HG03432 (cell line): ENCODE results near the gene PXMP4.

Experiments
- ATAC-seq: cut with Tn5 transposase; IDR thresholded peaks from one replicate; pipeline ENCODE4 v1.9.1; 2021; ENCODE audit warnings: mild to moderate bottlenecking, moderate library complexity; ENCODE audit not compliant: unreplicated experiment

The PXMP4 gene

GRCh38 chr20:33670715-33671499, 49.2 kb downstream of the PXMP4 start:
- no peak for ATAC-seq

GRCh38 chr20:33669873-33670640, 50.1 kb downstream of the PXMP4 start:
- ATAC-seq = no peak

- ATAC-seq = no peak
Measured at GRCh38 chr20:33669224-33669623, 50.9 kb downstream of the PXMP4 start.

- ATAC-seq = no peak
Measured at GRCh38 chr20:33668466-33669155, 51.5 kb downstream of the PXMP4 start.

- ATAC-seq = peak; percentile 46
Measured at GRCh38 chr20:33667676-33668465, 52.2 kb downstream of the PXMP4 start.

- peak; percentile 15 for ATAC-seq
Measured at GRCh38 chr20:33667245-33667675, 52.9 kb downstream of the PXMP4 start.

GRCh38 chr20:33666293-33667244, 53.5 kb downstream of the PXMP4 start, which contains the start of gene ACTL10:
ACTL10 (plus strand) TSS chr20:33666943; CDS start chr20:33667498, 555 bp downstream.
- peak; percentile 64 for ATAC-seq

- no peak for ATAC-seq
Measured at GRCh38 chr20:33664762-33665144, 55.4 kb downstream of the PXMP4 start.

- ATAC-seq = no peak
Measured at GRCh38 chr20:33664085-33664761, 55.9 kb downstream of the PXMP4 start.

GRCh38 chr20:33663161-33664084, 56.7 kb downstream of the PXMP4 start:
- ATAC-seq = peak; percentile 48

GRCh38 chr20:33662172-33662571, 57.9 kb downstream of the PXMP4 start, which contains the start of gene C20orf144:
C20orf144 (plus strand) TSS chr20:33662327; CDS start chr20:33662346, 19 bp downstream.
- ATAC-seq = no peak

GRCh38 chr20:33660685-33661058, 59.4 kb downstream of the PXMP4 start:
- ATAC-seq = no peak

GRCh38 chr20:33660035-33660684, 60.0 kb downstream of the PXMP4 start:
- ATAC-seq = no peak

- no peak for ATAC-seq
Measured at GRCh38 chr20:33659341-33660034, 60.6 kb downstream of the PXMP4 start.

GRCh38 chr20:33658929-33659328, 61.2 kb downstream of the PXMP4 start:
- ATAC-seq = no peak

- no peak for ATAC-seq
Measured at GRCh38 chr20:33658510-33658909, 61.6 kb downstream of the PXMP4 start.

- ATAC-seq = no peak
Measured at GRCh38 chr20:33657704-33658095, 62.4 kb downstream of the PXMP4 start.
